HG03139 (cell line): ENCODE results near the gene RASGEF1C.

Experiments used
- ATAC-seq: cut with Tn5 transposase; IDR thresholded peaks from one replicate; pipeline ENCODE4 v1.9.1; 2021; ENCODE audit not compliant: unreplicated experiment

The RASGEF1C gene

DNA sequence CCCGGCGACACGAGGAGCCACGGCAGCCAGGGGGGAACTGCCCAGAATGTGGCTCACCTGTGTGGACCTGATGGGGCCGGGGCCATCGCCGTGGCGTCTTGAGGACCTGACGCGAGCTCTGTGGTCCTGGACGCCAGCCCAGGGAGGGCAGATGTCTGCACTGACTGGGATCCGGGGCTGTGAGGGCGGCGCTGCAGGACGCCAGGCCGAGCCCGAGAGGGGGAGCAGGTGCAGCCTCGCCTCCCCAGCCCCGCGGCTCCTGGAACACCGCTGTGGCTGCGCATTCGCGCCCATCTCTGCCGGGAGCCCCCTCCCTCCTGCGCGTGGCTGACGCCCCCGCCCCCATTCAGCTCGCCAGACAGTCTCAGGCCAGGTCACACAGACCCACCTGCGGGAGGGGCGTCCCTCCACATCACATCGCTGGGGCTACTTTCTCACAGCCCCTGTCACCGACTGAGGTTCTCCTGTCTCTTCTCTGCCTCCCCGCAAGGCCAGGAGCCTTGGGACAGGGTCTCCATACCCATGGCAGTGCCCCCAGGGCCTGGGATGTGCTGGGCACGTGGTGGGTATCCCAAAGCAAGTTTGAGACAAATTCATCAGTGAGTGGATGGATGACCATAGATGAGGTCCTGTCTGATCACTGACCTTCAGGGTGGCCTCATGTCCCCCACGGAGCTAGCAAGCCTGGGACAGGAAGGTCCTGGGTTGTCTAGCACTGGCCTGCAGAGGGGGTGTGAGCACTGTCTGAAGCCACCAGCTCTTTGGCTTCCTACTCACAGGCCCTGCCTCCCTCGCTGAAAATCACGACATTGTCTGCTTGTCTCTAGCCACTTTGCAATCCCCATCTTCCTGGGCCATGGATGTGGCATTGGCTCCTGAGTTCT is 47.3 kb downstream of the RASGEF1C start:
- ATAC-seq: no peak

DNA sequence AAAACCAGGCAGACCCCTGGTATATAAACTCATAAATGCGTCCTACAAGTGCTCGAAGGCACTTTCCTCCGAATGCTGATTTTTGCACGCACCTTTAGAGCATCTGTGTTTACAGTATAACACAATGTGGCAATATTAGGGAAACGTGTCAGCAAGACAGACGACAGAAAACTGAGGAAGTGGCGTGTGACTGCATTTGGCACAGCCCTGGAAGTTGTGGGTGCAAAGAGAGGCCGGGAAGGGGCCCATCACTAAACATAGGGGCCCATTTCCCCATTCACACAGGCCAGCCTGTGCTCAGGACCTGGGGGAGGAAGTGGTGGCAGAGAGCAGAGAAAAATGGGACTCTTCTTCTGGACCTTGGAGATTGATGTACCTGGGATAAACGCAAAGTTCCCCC is 48.2 kb downstream of the RASGEF1C start:
- ATAC-seq: no peak

DNA sequence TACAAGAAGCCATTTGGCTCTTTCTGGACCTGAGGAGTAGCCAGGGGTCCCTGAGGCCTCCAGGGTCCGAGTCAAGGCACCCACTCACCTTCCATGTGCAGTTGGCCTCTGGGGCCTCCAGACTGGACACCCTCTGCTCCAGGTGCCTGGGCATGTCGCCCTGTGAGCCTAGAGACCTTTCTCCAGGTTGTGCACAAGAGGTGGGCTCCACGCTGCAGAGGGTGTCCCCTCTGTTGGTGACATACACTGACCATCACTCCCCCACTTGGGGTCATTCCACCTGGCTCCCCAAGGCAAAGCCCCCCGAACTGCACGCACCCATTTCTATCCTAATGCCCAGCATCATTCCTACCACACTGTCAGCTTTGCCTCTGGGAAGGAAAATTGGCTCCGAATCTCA is 48.8 kb downstream of the RASGEF1C start:
- ATAC-seq: no peak

DNA sequence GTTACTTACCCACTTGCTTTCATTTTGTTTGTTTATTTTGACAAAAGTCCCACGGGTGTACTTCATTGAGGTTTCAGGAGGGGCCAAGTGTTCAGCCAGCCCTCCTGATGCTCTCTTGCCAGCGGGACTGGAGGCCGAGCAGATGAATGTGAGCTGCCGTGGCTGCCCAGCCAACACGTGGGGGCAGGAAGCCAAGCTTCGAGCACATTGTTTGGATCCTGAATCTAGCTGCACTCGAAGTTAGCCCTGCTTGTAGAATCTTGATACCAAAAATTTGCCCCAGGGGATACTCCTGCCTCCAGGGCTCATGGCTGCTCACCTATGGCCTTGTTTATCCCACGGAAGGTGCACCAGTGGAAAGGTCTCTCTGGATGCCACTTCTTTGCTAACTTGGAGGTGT is 49.3 kb downstream of the RASGEF1C start:
- no peak for ATAC-seq

DNA sequence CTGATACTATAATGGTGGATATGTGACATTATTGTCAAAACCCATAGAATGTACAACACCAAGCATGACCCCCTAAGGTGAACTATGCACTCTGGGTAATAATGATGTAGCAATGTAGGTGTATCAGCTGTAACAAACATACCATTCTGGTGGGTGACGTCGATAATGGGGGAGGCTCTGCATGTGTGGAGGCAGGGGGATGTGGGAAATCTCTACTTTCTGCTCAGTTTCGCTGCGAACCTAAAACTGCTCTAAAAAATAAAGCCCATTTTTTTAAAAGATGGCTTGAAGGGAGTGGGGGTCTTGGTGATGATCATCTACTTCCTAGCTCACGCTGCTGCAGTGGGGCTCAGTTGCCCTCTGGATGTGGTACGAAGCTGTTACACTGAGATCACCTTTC is 51.1 kb downstream of the RASGEF1C start:
- ATAC-seq: no peak

DNA sequence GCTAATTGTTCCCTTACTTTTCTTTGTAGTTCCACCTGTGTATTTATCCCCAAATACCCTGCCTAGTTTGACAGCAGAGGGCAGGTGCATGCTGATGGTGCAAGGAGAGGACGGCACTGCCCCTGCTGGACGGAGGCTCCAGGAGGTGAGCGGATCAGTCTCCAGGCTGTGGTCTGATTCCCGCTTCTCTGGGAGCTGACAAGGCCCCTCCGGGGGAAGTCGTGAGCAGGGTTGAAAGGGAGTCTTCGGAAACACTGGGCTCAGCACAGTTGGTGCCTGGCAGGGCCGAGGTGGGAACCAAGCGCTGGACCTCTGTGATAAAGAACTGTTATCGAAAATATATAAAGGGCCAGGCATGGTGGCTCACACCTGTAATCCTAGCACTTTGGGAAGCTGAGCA is 52.9 kb downstream of the RASGEF1C start:
- no peak for ATAC-seq

DNA sequence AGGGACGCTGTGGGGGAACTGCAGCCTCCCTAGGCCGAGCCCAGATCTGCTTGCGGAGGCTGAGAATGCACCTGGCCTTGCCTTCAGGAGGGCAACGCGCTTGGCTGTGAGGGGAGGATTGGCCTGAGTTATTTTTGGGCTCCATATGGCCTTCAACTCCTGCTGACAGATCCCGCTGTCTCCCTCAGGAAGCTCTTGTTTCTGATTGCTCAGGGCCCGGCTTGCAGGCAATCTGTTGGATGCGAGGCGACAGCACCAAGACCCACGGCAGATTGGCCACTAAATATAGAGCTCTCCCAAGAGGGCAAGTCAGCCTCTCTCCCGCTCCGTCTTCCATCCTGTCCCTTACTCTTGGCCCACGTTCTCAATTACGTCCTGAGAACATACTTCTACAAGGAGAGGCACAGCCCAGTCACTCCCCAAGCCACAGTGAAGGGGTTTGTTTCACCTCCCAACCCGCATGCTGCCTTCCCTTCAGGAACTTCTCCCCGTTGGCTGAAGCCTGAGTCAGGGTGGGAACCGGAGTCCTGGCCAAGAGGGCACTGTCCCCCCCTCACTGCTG is 53.6 kb downstream of the RASGEF1C start:
- ATAC-seq: no peak

DNA sequence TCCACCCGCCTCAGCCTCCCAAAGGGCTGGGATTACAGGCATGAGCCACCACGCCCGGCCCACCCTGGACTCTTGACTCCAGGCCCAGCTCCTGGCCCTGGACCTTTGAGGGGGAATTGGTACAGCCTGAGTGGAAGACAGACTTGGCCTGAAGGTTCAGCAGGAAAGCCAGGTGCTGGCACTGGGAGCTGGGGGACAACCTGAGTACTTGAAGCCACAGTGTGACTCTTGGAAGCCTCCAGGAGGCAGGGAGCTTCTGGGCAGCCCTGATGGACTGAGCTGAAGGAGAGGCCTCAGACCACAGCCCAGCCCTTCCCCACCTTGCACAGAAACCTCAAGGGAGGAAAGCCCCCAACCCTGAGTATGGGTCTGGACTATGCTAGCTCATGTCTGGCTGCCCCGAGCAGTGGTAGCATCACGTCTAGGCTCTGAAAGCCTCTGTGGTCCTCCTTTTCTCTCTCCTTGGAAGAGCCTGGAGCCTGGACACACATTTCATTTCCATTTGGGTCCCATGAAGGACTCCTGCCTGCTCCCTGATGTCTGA is 54.1 kb downstream of the RASGEF1C start:
- ATAC-seq: no peak

DNA sequence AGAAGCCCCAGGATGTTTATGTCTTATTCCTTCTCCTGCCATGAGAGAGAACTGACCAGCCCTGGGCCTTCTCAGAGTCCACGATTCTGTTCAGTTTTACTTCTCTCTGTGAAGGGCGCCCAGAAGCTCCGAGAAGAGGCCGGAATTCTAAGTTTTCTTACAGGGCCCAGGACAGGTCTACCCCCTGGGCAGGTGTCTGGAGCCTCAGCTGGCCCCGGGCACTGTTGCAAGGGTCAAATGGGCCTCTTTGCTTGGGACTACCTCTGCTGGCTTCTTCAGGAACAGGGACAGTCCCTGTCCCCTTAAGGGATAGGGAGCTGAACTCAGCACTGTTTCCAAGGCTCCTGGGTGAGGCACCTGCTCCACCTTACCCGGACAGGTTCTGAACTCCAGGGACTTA is 55.0 kb downstream of the RASGEF1C start:
- ATAC-seq: no peak

DNA sequence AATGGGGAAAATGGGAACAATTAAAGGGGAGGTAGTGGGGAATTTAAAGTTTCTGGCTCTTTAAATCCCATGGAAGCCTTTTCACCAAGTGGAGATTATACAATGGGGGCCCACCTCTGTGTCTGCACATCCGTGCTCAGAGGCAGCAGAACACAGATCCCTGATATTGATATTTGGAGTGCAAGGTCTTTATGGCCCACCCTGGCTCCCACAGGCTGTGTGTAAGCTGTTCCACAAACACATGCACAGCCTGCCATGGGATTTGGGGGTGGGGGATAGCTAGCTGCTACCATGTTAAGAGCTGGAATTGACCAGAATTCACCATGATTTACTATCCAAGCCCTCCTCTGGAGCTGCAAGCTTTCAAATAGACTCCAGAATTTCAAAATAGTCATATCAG is 55.9 kb downstream of the RASGEF1C start:
- ATAC-seq: no peak

DNA sequence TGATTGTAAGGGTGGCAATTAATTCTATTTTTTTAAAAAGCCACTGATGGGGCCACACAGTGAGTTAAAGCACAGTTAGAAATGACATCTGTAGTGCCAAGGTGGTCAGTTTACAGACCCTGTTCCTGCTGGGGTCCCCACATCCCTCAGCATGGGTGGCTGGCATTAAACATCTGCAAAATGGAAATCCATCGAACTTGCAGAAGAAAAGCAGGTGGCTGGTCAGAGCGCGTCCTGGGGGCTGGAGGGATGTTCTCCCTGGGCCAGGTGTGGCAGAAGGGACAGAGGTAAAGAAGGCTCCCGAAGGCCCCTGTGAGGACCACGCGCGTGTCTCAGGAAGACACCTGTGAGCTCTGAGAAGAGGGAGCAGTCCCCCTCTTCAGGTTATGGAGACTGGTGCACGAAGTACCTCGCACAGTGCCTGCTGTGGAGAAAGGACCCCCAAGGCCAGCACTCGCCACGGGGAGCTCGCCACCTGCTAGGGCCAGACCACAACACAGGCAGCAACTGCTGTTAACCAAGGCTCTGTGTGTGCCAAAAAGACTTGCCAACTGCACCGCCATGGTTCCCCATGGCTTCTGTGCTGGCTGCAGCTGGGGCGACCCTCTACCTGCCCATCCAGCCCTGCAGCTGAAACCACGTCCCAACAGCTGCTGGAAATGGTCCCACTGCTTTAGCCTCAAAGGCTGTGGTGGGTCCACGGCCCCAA is 65.2 kb downstream of the RASGEF1C start:
- ATAC-seq: no peak

DNA sequence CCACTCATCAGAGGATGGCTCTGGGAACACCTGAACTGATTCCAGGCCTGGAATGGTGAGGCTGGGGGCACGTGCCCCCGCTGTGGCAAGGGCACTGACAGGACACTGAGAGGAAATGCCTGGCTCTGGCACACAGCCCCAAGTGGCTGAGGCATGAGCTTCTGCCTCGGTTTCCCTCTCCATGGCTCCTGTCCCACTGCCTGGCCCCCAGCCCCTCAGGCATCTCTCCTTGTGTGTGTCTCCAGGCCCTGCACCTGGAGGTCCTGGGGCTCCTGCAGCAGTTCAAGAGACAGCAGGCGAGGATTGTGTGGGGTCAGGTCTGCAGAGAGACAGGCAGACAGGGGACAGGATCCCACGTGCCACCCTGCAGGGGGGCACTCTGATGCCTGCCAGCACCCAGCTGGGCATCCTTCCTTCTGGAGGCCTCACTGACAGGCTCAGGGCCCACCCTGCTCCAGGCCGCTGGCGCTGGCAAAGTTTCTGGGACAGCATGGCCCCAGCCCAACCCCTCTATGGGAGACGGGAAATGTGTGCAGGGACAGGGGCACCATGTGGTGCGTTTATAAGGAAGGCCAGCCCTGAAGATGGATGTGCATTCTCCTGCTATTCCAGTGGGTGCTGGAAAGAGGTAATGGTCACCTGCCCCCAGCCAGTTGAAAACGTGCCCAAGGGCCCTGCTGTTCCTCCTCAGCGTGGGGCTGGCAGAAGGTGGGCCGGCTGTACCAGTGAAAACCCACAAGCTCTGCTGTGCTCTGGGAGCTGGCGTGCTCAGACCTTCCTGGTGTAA is 66.0 kb downstream of the RASGEF1C start:
- no peak for ATAC-seq

DNA sequence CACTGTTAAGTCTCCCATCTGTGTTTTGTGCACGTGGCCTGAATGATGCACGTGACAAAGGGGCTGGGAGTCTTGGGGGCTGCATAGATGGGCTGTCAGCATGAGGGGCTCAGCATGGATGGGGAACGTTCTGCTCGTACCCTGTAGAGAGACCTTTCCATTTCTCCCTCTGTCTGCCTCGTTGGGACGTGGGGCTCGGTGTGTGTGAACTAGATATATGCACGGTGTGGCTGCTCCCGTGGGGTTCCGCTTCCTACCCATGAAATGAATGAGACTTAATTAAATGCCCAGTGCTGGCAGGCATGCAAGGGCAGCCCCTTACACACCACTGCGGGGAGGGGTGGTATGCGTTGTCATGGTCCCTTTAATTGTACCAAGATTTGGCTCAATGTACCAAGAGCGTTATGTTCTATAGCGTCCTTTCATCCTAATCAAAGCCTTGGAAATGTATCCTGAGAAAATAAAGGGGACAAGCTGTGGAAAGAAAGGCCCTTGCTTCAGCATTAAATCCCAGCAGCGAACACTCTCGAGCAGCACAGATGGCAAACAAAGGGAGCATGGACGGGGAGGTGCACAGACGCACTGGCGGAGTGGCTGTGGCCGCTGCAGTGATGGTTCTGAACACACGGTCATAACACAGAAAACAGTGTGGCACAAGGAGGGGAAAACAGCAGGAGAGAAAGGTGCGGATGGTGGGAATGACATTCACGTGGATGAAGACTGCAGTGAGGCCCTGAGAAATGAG is 66.8 kb downstream of the RASGEF1C start:
- ATAC-seq: no peak

DNA sequence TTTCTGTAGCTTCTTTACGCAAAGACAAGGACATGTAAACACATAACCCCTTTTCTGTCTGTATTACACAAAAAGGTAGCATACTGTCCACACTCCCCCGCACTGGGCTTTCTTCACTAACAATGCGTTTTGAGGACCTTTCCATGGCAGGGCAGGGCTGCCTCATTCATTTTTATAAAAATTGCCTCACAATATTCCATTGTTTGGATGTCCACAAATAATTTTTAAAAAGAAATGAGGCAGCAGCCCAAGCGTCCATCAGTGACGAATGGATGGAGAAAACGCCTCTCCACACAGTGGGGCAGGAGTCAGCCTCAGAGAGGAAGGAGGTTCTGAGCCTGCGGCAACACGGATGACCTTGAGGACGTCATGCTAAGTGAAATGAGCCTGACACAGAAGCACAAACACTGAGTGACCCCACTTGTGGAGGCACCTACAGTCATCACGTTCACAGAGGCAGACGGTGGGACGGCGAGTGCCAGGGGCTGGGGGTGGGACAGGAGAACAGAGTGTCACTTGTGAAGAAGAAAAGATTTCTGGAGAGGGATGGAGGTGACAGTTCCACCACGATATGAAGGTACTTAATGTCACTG is 67.8 kb downstream of the RASGEF1C start:
- no peak for ATAC-seq

DNA sequence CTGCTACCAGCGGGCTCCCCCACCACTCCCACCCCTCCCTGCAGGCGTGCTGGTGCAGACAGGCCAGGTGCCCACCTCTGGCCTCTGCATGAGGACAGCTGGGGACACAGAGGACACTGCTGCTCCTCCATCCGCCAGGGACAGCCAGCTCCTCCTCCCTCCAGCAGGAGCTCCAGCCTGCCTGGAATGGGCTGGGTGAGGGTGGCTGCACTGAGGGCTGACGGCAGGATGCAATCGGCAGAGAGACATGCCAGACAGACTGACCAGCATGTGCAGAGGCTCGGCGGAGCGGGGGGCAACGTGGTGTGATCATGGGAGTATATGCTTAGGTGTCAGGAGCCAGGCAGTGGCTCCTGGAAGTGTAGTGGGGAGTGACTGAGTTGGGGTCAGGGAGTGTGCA is 68.4 kb downstream of the RASGEF1C start:
- no peak for ATAC-seq

DNA sequence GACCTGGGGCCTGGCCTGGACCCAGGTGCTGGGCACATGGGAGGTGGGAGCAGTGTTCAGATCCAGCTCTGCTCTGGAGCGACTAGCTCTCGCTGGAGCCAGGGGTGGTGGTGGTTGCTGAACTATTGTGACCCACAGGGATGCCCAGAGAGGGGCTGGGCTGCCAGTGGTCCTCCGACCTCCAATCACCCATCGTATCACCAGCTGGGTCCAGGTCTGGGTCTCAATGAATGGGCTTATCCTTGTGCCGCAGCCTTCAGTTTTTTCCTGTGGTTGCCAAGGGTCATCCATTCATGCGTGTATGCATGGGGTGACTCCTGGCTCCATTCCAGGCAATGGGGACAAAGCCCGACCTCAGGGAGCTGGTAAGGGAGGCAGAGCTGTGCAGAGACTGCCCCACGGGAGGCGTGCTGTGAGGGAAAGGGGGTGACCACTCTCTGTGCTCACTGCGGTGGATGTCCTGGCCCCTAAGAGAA is 68.9 kb downstream of the RASGEF1C start:
- no peak for ATAC-seq

DNA sequence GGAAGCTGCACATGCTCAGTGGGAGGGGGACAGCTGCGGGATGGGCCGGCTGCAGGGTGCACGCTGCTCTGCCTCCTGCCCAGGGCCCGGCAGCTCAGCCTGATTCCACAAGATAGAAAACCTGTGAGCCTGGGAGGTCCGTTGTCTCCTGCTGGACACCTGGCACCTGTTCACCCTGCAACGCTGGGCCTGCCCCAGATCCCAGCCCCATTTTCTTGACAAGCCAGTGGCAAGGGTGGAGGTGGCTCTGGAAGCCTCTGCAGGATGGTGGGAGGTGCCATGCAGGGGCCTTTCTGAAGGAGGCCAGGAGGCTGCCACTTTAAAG is 69.3 kb downstream of the RASGEF1C start:
- no peak for ATAC-seq

DNA sequence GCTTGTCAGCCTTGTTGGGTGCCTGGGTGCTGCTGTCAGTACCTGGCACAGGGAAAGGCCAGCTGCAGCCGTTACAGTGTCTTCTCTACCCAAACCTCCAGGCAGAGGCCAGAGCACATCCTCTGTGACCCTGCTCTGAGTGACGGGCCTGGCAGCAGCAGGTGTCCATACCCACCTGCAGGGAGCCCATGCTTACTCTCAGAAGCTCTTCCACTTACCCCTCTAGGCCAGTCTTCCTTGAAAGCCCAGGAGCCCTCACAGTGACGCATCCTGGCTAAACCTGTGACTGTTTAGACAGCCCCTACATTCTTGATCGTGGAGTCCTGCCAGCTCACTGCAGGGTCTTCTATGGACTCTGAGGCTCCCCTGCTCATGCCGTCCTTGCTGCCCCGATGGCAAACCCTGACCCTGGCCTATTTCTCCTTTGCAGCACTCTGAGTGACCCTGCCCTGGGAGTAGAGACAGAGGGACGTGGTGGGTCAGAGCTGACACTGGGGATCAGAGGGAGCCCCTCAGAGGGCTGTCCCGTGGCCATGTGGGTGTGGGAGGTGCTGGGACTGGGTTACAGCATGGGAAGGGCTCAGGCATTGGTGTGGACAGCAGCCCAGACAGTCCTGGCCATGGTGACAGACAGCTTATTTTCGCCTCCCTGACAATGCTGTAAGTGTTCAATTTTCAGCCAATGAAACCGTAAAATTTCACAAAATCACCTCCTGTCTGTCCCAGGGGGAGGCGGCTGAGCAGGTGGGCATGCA is 69.9 kb downstream of the RASGEF1C start:
- ATAC-seq: no peak
